Right forelimb (tissue), 1 donor: Measurements from ENCODE around the gene MRPL53.

Experiments
- DNase-seq: peaks from one replicate; pipeline ENCODE4 v3.0.0-alpha.2; 2018

Gene MRPL53

DNA sequence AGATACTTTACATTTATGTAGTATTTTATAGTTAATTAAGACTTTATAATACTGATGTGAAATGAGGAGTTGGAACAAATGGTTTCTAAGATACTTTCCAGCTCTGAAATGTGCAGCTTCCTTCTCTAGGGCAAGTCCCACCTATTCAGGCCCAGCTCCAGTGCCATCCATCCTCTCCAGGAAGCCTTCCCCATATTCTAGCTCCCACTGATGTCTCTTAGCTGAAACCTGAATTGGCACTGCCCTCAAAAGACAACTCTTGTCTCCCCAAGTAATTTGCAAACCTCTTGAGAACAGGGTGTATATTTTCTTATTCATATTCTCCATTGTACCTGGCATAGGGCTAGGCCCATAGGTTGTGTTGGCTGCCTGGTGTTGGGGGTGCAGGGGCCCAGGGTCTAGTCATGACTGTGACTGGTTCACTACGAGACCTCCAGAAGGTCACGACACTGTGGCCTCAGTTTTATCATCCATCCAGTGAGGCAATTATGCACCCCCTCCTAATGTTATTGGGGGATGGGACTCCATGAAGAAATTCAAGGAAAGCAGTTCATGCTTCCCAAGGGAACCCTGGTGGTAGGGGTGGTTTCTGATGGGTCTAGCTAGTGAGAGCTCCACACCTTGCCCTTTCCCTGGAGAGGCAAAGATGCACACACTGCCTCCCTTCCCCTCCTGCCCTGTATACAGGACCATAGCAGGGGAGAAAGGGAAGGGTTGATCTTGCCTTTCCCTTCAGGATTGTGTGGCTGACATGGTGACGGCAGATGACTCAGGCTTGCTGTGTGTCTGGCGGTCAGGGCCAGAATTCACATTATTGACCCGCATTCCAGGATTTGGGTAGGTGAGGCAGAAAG lies 48.1 kb downstream of the MRPL53 start:
- DNase-seq = no peak

DNA sequence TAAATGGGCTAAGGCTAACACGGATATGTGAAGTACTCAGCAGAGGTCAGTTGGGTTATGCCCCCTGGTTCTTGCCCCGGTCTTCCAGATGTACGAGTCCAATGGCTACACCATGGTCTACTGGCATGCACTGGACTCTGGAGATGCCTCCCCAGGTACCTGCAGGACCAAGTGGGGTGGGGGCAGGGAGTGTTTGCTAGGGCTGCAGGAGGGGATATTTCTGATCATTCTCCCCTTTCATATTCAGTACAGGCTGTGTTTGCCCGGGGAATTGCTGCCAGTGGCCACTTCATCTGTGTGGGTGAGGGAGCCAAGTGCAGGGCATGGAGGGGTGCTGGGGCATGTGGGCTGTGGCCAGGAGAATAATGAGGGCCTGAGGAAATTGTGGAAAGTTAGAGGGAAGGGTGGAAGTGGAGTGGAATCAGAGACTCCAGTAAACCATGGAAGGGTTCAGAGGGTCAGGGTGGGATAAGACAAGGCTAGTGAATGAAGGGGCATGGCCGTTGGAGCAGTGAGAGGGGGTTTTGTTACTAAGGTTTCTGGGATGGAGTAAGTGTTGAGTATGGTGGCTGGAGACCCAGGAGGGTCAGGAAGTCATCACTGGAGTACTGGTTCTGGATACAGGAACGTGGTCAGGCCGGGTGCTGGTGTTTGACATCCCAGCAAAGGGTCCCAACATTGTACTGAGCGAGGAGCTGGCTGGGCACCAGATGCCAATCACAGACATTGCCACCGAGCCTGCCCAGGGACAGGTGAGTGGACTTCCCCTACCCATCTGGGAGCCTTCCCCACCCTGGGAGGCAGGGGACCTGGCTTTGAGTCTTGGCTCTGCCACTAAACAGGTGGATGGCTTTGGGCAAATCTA lies 49.0 kb downstream of the MRPL53 start:
- DNase-seq = no peak
